GM06990 (cell line): ENCODE data around the gene INTS3.

Experiments
- DNase-seq: peaks from one replicate; pipeline ENCODE4 v3.0.0-alpha.2; 2011; ENCODE audit not compliant: insufficient read length; ENCODE audit errors: extremely low read depth
- H3K27me3 ChIP-seq: replicated peaks from 2 replicates; pipeline ENCODE4 v1.6.0; 2011; ENCODE audit warnings: low read length; ENCODE audit not compliant: control insufficient read depth, insufficient read depth
- H3K36me3 ChIP-seq: 2 replicates; pipeline ENCODE4 v1.5.1; 2011; ENCODE audit warnings: low read length; ENCODE audit not compliant: control insufficient read depth, insufficient read depth
- H3K4me3 ChIP-seq: replicated peaks from 2 replicates; pipeline ENCODE4 v1.5.1; 2011; ENCODE audit warnings: low read depth, mild to moderate bottlenecking, control low read depth, low read length
- CTCF ChIP-seq: IDR thresholded peaks from 2 replicates; pipeline ENCODE4 v1.5.1; 2011; ENCODE audit warnings: low read length, control low read depth, mild to moderate bottlenecking, inconsistent platforms; ENCODE audit not compliant: insufficient read depth, poor library complexity, severe bottlenecking

INTS3 gene

GRCh38 chr1:153734396-153735089 is 6.7 kb downstream of the INTS3 start:
- H3K36me3 ChIP-seq: no peaks in the 10 kb centered on the region; the same call in 1 of the 2 replicates
- no peak overlapping the region for H3K4me3 ChIP-seq
- H3K27me3 ChIP-seq: no peaks in the 10 kb centered on the region
- DNase-seq: no peak
- no peak for TF ChIP-seq CTCF

- TF ChIP-seq CTCF: no peak
- no peak overlapping the region for H3K4me3 ChIP-seq
- no peaks in the 10 kb centered on the region; the same call in 1 of the 2 replicates for H3K36me3 ChIP-seq
- H3K27me3 ChIP-seq: no peaks in the 10 kb centered on the region
- DNase-seq: no peak
Measured at GRCh38 chr1:153735090-153735420, 7.2 kb downstream of the INTS3 start.

GRCh38 chr1:153741986-153742385 is 14.1 kb downstream of the INTS3 start:
- H3K27me3 ChIP-seq: no peaks in the 10 kb centered on the region
- no peak for DNase-seq
- TF ChIP-seq CTCF: no peak
- H3K4me3 ChIP-seq: no peak overlapping the region
- H3K36me3 ChIP-seq: peaks cover 9% of the 10 kb centered on the region

- no peak for TF ChIP-seq CTCF
- Histone ChIP-seq H3K27me3 (no peaks in the 10 kb centered on the region), H3K4me3 (no peak overlapping the region), H3K36me3 (peaks cover 11% of the 10 kb centered on the region)
- peak; percentile 47 for DNase-seq
Measured at GRCh38 chr1:153742411-153743142, 14.7 kb downstream of the INTS3 start.

- H3K27me3 ChIP-seq: no peaks in the 10 kb centered on the region
- no peak for TF ChIP-seq CTCF
- H3K4me3 ChIP-seq: no peak overlapping the region
- peaks cover 22% of the 10 kb centered on the region for H3K36me3 ChIP-seq
- DNase-seq: no peak
Measured at GRCh38 chr1:153745417-153745816, 17.6 kb downstream of the INTS3 start.
